ENCODE data around the gene IL4R.

DNA sequence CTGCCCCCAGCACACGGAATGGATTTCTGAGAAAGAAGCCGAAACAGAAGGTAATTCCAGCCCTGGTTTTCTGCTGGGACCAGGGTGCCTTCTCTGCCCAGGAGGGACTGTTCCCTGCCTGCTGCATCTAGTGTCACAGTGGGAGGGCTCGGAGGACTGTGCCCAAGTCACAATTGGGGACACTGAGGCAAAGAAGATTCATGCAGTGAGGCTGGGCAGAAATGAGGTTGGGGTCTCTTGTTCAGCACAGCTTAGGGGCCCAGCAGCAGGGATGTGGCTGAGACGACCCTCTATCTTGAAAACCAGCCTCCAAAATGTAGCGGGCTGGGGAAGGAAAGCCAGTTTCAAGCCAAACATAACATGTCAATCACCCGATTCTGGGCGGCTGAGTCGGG, 88.8 kb downstream of the IL4R start:
- no peak for TF ChIP-seq POLR2A (IDR thresholded peaks at IDR 0.05)
- TF ChIP-seq, protein P1, sequence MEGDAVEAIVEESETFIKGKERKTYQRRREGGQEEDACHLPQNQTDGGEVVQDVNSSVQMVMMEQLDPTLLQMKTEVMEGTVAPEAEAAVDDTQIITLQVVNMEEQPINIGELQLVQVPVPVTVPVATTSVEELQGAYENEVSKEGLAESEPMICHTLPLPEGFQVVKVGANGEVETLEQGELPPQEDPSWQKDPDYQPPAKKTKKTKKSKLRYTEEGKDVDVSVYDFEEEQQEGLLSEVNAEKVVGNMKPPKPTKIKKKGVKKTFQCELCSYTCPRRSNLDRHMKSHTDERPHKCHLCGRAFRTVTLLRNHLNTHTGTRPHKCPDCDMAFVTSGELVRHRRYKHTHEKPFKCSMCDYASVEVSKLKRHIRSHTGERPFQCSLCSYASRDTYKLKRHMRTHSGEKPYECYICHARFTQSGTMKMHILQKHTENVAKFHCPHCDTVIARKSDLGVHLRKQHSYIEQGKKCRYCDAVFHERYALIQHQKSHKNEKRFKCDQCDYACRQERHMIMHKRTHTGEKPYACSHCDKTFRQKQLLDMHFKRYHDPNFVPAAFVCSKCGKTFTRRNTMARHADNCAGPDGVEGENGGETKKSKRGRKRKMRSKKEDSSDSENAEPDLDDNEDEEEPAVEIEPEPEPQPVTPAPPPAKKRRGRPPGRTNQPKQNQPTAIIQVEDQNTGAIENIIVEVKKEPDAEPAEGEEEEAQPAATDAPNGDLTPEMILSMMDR (IDR thresholded peaks at IDR 0.05) = no peak

Measured in testis (tissue), 2 donors.